HepG2 (cell line): ENCODE measurements around the gene SPATA25. TPM values are rescaled to one million over a fixed set of nuclear protein-coding genes. Genes with fewer than 3 reads are reported as not detected.

Experiments
- CSRNP2 ChIP-seq: sonication (generic); formaldehyde crosslinking; conservative IDR thresholded peaks from 2 replicates; pipeline ENCODE4 v1.8.0; 2022; ENCODE audit warnings: low read depth, missing genetic modification reagents
- ELF4 ChIP-seq: sonication (generic); formaldehyde crosslinking; IDR thresholded peaks from 2 replicates; pipeline ENCODE4 v1.5.0; 2020; ENCODE audit warnings: missing genetic modification reagents, mild to moderate bottlenecking, moderate library complexity, borderline replicate concordance
- GABPA ChIP-seq, 2 experiments: IDR thresholded peaks; 2 replicates each; pipeline ENCODE4 v1.6.1; 2011 to 2016; ENCODE audit warnings: low read depth in 2 of 2, low read length in 1 of 2, missing biosample characterization in 1 of 2, missing genetic modification characterization in 1 of 2
- GFI1 ChIP-seq: sonication (generic); formaldehyde crosslinking; IDR thresholded peaks from 2 replicates; pipeline ENCODE4 v1.5.0; 2020; ENCODE audit warnings: missing genetic modification reagents, mild to moderate bottlenecking, borderline replicate concordance
- HINFP ChIP-seq: sonication (generic); formaldehyde crosslinking; IDR thresholded peaks from 2 replicates; pipeline ENCODE4 v1.4.0; 2020; ENCODE audit warnings: low read depth, mild to moderate bottlenecking, missing genetic modification reagents
- JUND ChIP-seq: sonication (generic); formaldehyde crosslinking; IDR thresholded peaks from 2 replicates; pipeline ENCODE4 v1.8.0; 2022; ENCODE audit warnings: mild to moderate bottlenecking, missing genetic modification reagents
- NRL ChIP-seq: sonication (generic); formaldehyde crosslinking; IDR thresholded peaks from 2 replicates; pipeline ENCODE4 v1.5.0; 2020; ENCODE audit warnings: missing genetic modification reagents, mild to moderate bottlenecking, moderate library complexity, borderline replicate concordance
- SKIL ChIP-seq: sonication (generic); formaldehyde crosslinking; IDR thresholded peaks from 2 replicates; pipeline ENCODE4 v1.8.0; 2022; ENCODE audit warnings: missing genetic modification reagents, mild to moderate bottlenecking, moderate library complexity, borderline replicate concordance
- THAP11 ChIP-seq: IDR thresholded peaks from 2 replicates; pipeline ENCODE4 v1.6.1; 2016; ENCODE audit warnings: missing biosample characterization, missing genetic modification reagents
- THAP9 ChIP-seq: sonication (generic); formaldehyde crosslinking; IDR thresholded peaks from 2 replicates; pipeline ENCODE4; 2020; ENCODE audit warnings: missing genetic modification reagents, mild to moderate bottlenecking, borderline replicate concordance
- ZMAT3 ChIP-seq: sonication (generic); formaldehyde crosslinking; conservative IDR thresholded peaks from 2 replicates; pipeline ENCODE4 v1.7.0; 2021; ENCODE audit warnings: missing genetic modification reagents
- ZNF264 ChIP-seq: sonication (generic); formaldehyde crosslinking; IDR thresholded peaks from 2 replicates; pipeline ENCODE4 v1.4.0; 2020; ENCODE audit warnings: missing genetic modification reagents
- ZNF274 ChIP-seq: sonication (generic); formaldehyde crosslinking; IDR thresholded peaks from 2 replicates; pipeline ENCODE4 v1.5.1; 2020; ENCODE audit warnings: mild to moderate bottlenecking, missing genetic modification reagents
- ZNF564 ChIP-seq: sonication (generic); formaldehyde crosslinking; IDR thresholded peaks from 2 replicates; pipeline ENCODE4 v1.8.1; 2023; ENCODE audit warnings: mild to moderate bottlenecking, missing genetic modification reagents
- ZNF710 ChIP-seq: sonication (generic); formaldehyde crosslinking; IDR thresholded peaks from 2 replicates; pipeline ENCODE4 v1.5.0; 2020; ENCODE audit warnings: mild to moderate bottlenecking, missing genetic modification reagents, borderline replicate concordance
- ZNF776 ChIP-seq: sonication (generic); formaldehyde crosslinking; IDR thresholded peaks from 2 replicates; pipeline ENCODE4 v1.4.0; 2020; ENCODE audit warnings: mild to moderate bottlenecking, missing genetic modification reagents
- ZSCAN9 ChIP-seq: IDR thresholded peaks from 2 replicates; pipeline ENCODE4 v1.6.1; 2016; ENCODE audit warnings: borderline replicate concordance
- polyA plus RNA-seq, 8 experiments: library from polyadenylated mRNA; depleted of rRNA in 3 of 8; stranded (reverse) in 7 of 8; unstranded in 1 of 8; fragments of >200 nt; fragmentation: Illumina TruSeq in 4 of 8; extraction: Trizol in 4 of 8; gene quantifications; 2 replicates each; pipeline versions ENCODE4 v1.2.1 to v1.2.3, GENCODE V29; 2011 to 2016; ENCODE audit warnings: low read depth in 4 of 8, missing spikeins in 1 of 8, mixed read lengths in 1 of 8; ENCODE audit not compliant: insufficient read depth in 1 of 8
- total RNA-seq, 5 experiments: library from RNA; depleted of rRNA; stranded (reverse); fragments of >200 nt; fragmentation: Illumina TruSeq; extraction: Trizol; gene quantifications; 2 replicates each; pipeline ENCODE4 v1.2.3, GENCODE V29; 2016; ENCODE audit warnings: low read depth in 1 of 5

SPATA25 gene
- total and polyA plus RNA-seq, 2 of the 13 experiments (the other 11 are each of a cell fraction or from before 2014, with no cell fraction given) = 4.8 to 7.6 TPM

GRCh38 chr20:45927071-45927878 lies 39.9 kb upstream of the SPATA25 start (continued):
- TF ChIP-seq ELF4 (CRISPR knock-in tag) = peak; percentile 82; the same call in 1 of the 2 replicates
- TF ChIP-seq JUND (CRISPR knock-in tag) = peak; percentile 68; the same call in 1 of the 2 replicates
- peak; percentile 94 for TF ChIP-seq GFI1
- peak; percentile 65; the same call in 1 of the 2 replicates for TF ChIP-seq ZNF564 (CRISPR knock-in tag)
- no peak for TF ChIP-seq CSRNP2 (CRISPR knock-in tag)
- peak; percentile 66 for TF ChIP-seq ZMAT3
- TF ChIP-seq THAP11 (CRISPR knock-in tag) = peak; percentile 61
- peak; percentile 49; the same call in 1 of the 2 replicates for TF ChIP-seq ZNF274 (CRISPR knock-in tag)
- peak; percentile 88 for TF ChIP-seq ZSCAN9 (CRISPR knock-in tag)
- no peak; the same call in 1 of the 2 replicates for TF ChIP-seq ZNF776 (CRISPR knock-in tag)
- TF ChIP-seq THAP9 (CRISPR knock-in tag) = peak; percentile 37; the same call in 1 of the 2 replicates
- no peak for TF ChIP-seq HINFP
- TF ChIP-seq SKIL = peak; percentile 96
- peak; percentile 94 for TF ChIP-seq ZNF264 (CRISPR knock-in tag)
- TF ChIP-seq NRL (CRISPR knock-in tag) = 0 out of 2 replicates have a peak, but pooled peaks have one; percentile 17
- TF ChIP-seq ZNF710 (CRISPR knock-in tag) = peak; percentile 89; the same call in 1 of the 2 replicates
- no peak for TF ChIP-seq GABPA (IDR thresholded peaks at IDR 0.05; ENCODE audit: low read depth, low read length)
- peak; percentile 71 for TF ChIP-seq GABPA (CRISPR knock-in tag; IDR thresholded peaks at IDR 0.05; ENCODE audit: low read depth)
